Spleen (tissue), 11 donors: ENCODE results near the gene PLEKHF1. TPM values are rescaled to one million over a fixed set of nuclear protein-coding genes. Genes with fewer than 3 reads are reported as not detected.
A peak's percentile ranks its signal among the peaks of the same experiment; 100 is the strongest.

Source experiments
- DNase-seq: peaks from one replicate; pipeline ENCODE4 v3.0.0-alpha.2; 2020
- H3K27ac ChIP-seq, 8 donors: fragments of 200-600 bp; sonication (generic) in 7 of 8; 1 replicate in 4 of 8; 2 replicates in 4 of 8; pipeline versions ENCODE4 v1.5.0 to v1.8.0; 2016 to 2021; ENCODE audit warnings: inconsistent platforms in 4 of 8, mild to moderate bottlenecking in 4 of 8, moderate library complexity in 1 of 8
- H3K27me3 ChIP-seq, 7 donors: fragments of 200-600 bp; sonication (generic) in 6 of 7; replicated peaks in 1 of 7; 1 replicate in 4 of 7; 2 replicates in 3 of 7; pipeline versions ENCODE4 v1.5.0 to v1.8.0; 2016 to 2021; ENCODE audit warnings: inconsistent platforms in 3 of 7, mild to moderate bottlenecking in 1 of 7
- H3K36me3 ChIP-seq, 6 donors: fragments of 200-600 bp; sonication (generic) in 5 of 6; 1 replicate in 4 of 6; 2 replicates in 2 of 6; pipeline versions ENCODE4 v1.5.0 to v1.8.0; 2016 to 2021; ENCODE audit warnings: inconsistent platforms in 2 of 6
- H3K4me1 ChIP-seq, 6 donors: fragments of 200-600 bp; sonication (generic) in 5 of 6; 1 replicate in 3 of 6; 2 replicates in 3 of 6; pipeline versions ENCODE4 v1.5.0 to v1.8.0; 2016 to 2021; ENCODE audit warnings: inconsistent platforms in 3 of 6
- H3K4me3 ChIP-seq, 8 donors: fragments of 200-600 bp; sonication (generic) in 7 of 8; 1 replicate in 4 of 8; 2 replicates in 4 of 8; pipeline versions ENCODE4 v1.5.0 to v1.8.0; 2016 to 2021; ENCODE audit warnings: inconsistent platforms in 4 of 8, mild to moderate bottlenecking in 4 of 8, moderate library complexity in 2 of 8
- H3K9me3 ChIP-seq, 8 donors: fragments of 200-600 bp; sonication (generic) in 7 of 8; 1 replicate in 4 of 8; 2 replicates in 4 of 8; pipeline versions ENCODE4 v1.5.0 to v1.8.0; 2016 to 2021; ENCODE audit warnings: inconsistent platforms in 4 of 8
- POLR2A ChIP-seq, 3 donors: fragments of 450-650 bp; IDR thresholded peaks; one replicate each; pipeline ENCODE4 v1.5.1; 2017; ENCODE audit warnings: antibody characterized with exemption in 3 of 3, mild to moderate bottlenecking in 1 of 3
- POLR2AphosphoS5 ChIP-seq, 3 donors: sonication (generic); formaldehyde crosslinking; IDR thresholded peaks; one replicate each; pipeline ENCODE4 v1.5.1; 2017; ENCODE audit warnings: antibody characterized with exemption in 3 of 3
- WGBS, 5 donors: extraction: QIAGEN DNeasy Blood & Tissue Kit in 3 of 5; methylation state at CpG; one replicate each; pipeline versions ENCODE4 v1.1.5 to v1.1.7; 2013 to 2018; 5-methylcytosine and 5-hydroxymethylcytosine counted together
- intact Hi-C: fragments of 100-400 bp; cut with DNase I; formaldehyde crosslinking; loops from one replicate; pipeline ENCODE4 v1.15.0; 2023; ENCODE audit warnings: low total_unique reads
- polyA plus RNA-seq, 3 donors: library from polyadenylated mRNA; stranded (reverse); fragments of 200-250 nt; gene quantifications; one replicate each; pipeline ENCODE4 v1.2.1, GENCODE V29; 2013
- total RNA-seq, 7 donors: library from RNA; depleted of rRNA in 3 of 7; stranded (reverse); fragments of >200 nt in 3 of 7; fragmentation: NEBNext Ultra II Directional in 4 of 7; extraction: Animal tissue kit (Norgen Biotek cat#: 25700) in 4 of 7; gene quantifications; one replicate each; pipeline versions ENCODE4 v1.1.0 to v1.2.1, GENCODE V29; 2016 to 2021
- TF ChIP-seq, protein P1 (sequence below), 11 experiments: fragments of 200-600 bp in 7 of 11; fragments of 450-650 bp in 4 of 11; sonication (generic) in 4 of 11; IDR thresholded peaks in 8 of 11; conservative IDR thresholded peaks in 3 of 11; 1 replicate in 7 of 11; 2 replicates in 4 of 11; pipeline versions ENCODE4 v1.4.0 to v1.8.0; 2016 to 2021; ENCODE audit warnings: antibody characterized with exemption in 11 of 11, inconsistent platforms in 4 of 11, mild to moderate bottlenecking in 1 of 11
- donor health status: healthy with polysubstance abuse.
- donor health status: DM: no; HTN: no; CAD: no; lungs with moderate emphysema.
- donor health status: DM: no; HTN: no; CAD: no.
- donor health status: Bipolar disorder and iron deficiency.
- donor health status: healthy.
- donor health status: DM: no; HTN: no; CAD: no.
- donor health status: DM: yes; HTN: yes; CAD: no.

The PLEKHF1 gene
- total and polyA plus RNA-seq, 10 donors = 9.7 to 28.0 (median 18.2) TPM

DNA sequence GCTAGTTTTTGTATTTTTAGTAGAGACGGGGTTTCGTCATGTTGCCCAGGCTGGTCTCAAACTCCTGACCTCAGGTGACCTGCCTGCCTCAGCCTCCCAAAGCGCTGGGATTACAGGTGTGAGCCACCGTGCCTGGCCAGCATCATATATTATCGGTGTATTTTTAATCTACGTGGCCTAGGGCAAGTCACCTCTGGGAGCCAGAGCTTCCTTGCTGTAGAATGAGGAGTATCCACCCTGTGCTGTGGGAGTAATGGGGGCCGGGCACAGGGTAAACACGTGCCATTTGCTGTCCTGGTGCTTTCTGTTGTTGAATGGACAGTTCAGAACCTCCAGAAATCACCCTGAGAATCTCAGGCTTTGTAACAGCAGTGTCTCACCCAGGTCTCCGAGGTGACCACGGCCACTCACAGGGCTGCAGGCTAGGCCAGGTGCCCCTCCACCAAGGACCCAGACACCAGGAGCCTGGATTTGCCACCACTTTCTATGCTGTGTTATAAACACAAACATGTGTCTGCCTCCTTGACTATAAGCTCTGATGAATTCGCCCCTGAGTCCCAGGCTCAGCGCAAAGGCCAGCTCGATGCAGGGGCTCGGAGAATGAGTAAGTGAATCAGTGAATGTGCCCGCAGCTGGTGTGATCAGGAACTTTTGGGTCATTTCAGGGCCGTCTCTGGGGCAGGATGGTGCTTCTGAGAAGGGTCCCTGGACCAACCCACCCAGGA is 36.4 kb upstream of the PLEKHF1 start:
- peaks cover 0 to 34% (median 15%) of the 10 kb centered on the region in 6 donors for H3K4me1 ChIP-seq
- H3K9me3 ChIP-seq = peaks cover 0 to 1% (median 0%) of the 10 kb centered on the region in 8 donors
- no peak overlapping the region for H3K27ac ChIP-seq
- no peak overlapping the region for H3K4me3 ChIP-seq
- intact Hi-C loops = no loop called here
- TF ChIP-seq, protein P1, sequence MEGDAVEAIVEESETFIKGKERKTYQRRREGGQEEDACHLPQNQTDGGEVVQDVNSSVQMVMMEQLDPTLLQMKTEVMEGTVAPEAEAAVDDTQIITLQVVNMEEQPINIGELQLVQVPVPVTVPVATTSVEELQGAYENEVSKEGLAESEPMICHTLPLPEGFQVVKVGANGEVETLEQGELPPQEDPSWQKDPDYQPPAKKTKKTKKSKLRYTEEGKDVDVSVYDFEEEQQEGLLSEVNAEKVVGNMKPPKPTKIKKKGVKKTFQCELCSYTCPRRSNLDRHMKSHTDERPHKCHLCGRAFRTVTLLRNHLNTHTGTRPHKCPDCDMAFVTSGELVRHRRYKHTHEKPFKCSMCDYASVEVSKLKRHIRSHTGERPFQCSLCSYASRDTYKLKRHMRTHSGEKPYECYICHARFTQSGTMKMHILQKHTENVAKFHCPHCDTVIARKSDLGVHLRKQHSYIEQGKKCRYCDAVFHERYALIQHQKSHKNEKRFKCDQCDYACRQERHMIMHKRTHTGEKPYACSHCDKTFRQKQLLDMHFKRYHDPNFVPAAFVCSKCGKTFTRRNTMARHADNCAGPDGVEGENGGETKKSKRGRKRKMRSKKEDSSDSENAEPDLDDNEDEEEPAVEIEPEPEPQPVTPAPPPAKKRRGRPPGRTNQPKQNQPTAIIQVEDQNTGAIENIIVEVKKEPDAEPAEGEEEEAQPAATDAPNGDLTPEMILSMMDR (IDR thresholded peaks at IDR 0.05 in 8 of 11, conservative IDR thresholded peaks at IDR 0.05 in 3 of 11) = no peak
- WGBS, 5 donors = 90 to 95% (median 94%) methylated on average over 14 to 16 of the region's 16 CpGs
- no peaks in the 10 kb centered on the region for H3K27me3 ChIP-seq
- H3K36me3 ChIP-seq = no peaks in the 10 kb centered on the region
- peak; percentile 41 for DNase-seq

DNA sequence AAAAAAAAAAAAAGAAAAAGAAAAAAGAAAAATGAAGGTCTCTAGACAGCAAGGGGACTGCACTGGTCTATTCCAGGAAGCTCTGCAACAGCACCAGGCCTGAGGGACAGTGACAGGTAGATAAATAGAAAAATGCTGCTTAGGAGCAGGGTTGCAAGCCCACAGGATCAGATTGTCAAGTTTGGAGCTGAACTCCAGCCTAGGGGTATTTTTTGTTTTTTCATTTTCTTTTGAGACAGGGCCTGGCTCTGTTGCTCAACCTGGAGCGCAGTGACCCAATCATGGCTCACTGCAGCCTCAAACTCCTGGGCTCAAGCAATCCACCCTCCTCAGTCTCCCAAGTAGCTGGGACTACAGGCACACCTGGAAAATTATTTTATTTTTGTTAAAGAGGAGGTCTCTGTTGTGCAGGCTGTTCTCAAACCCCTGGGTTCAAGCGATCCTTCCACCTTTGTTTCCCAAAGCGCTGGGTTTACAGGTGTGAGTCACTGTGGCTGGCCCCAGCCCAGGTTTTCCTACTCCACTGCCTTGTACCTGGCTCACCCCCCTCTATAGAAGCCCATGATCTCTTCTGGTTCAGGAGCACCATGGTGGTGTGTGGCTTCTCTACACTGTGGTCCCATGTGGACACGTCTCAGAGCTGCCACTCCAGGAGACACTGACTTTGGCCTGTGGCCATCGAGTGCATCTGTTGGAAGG is 35.3 kb upstream of the PLEKHF1 start:
- no peaks in the 10 kb centered on the region for H3K27me3 ChIP-seq
- WGBS, 5 donors = 91 to 95% (median 94%) methylated on average over 5 of the region's 5 CpGs
- TF ChIP-seq POLR2A (IDR thresholded peaks at IDR 0.05) = no peak
- TF ChIP-seq, protein P1 (IDR thresholded peaks at IDR 0.05 in 8 of 11, conservative IDR thresholded peaks at IDR 0.05 in 3 of 11) = no peak
- TF ChIP-seq POLR2AphosphoS5 (IDR thresholded peaks at IDR 0.05) = no peak
- H3K9me3 ChIP-seq = peaks cover 0 to 5% (median 0%) of the 10 kb centered on the region in 8 donors
- intact Hi-C loops = no loop called here
- no peak overlapping the region for H3K4me3 ChIP-seq
- peaks cover 0 to 23% (median 4%) of the 10 kb centered on the region in 6 donors for H3K4me1 ChIP-seq
- H3K36me3 ChIP-seq = no peaks in the 10 kb centered on the region
- no peak overlapping the region for H3K27ac ChIP-seq
- DNase-seq = peak; percentile 42

DNA sequence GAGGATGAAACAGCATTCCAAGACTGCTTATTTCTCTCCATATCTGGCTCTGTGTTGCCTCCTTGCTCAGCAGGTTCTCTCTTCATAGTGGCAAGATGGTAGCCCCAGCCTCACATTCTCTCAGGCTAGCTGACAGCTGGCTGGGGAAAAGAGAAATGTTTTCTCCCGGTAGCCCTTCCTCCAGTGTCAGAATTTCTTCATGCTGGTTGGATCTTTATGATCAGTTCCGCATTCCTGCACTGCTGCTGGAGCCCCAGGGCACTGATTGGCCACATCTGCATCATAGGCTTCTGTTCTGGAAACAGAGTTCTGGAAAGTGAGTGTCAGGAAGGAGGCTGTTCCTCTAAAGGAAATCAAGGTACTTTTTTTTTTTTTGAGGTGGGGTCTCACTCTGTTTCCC is 34.6 kb upstream of the PLEKHF1 start:
- Histone ChIP-seq H3K4me1 (peaks cover 0 to 18% (median 0%) of the 10 kb centered on the region in 6 donors), H3K4me3 (no peak overlapping the region), H3K36me3 (no peaks in the 10 kb centered on the region), H3K9me3 (peaks cover 0 to 5% (median 0%) of the 10 kb centered on the region in 8 donors), H3K27ac (no peak overlapping the region), H3K27me3 (no peaks in the 10 kb centered on the region)
- 74 to 87% (median 82%) methylated on average over 2 of the region's 2 CpGs for WGBS, 5 donors
- DNase-seq = no peak
- intact Hi-C loops = no loop called here
- TF ChIP-seq, protein P1 (IDR thresholded peaks at IDR 0.05 in 8 of 11, conservative IDR thresholded peaks at IDR 0.05 in 3 of 11) = no peak
- TF ChIP-seq POLR2A (IDR thresholded peaks at IDR 0.05) (no peak), POLR2AphosphoS5 (IDR thresholded peaks at IDR 0.05) (no peak)

DNA sequence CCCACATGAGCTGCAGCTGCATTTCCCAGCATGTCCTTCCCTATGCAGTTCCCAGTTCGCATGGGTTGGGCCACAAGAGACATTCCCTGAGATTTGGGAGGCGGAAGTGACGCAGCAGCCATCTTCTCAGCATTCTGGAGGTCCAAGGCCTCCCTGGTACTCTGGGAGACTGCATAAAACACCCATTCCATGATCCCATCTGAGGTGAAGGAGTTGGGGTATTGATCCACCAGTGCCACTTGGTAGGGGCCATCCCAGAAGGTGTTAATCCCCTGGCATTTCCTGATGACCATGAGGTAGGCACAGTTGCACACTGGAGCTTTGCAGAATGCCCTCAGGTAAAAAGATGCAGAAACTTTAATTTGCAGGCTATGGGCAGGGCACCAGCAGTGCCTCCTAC is 33.8 kb upstream of the PLEKHF1 start:
- TF ChIP-seq POLR2A (IDR thresholded peaks at IDR 0.05) = no peak
- TF ChIP-seq POLR2AphosphoS5 (IDR thresholded peaks at IDR 0.05) = no peak
- TF ChIP-seq, protein P1 (IDR thresholded peaks at IDR 0.05 in 8 of 11, conservative IDR thresholded peaks at IDR 0.05 in 3 of 11) = no peak
- no peak overlapping the region for H3K4me3 ChIP-seq
- H3K27ac ChIP-seq = no peak overlapping the region
- peaks cover 0 to 18% (median 0%) of the 10 kb centered on the region in 6 donors for H3K4me1 ChIP-seq
- H3K9me3 ChIP-seq = peaks cover 0 to 5% (median 0%) of the 10 kb centered on the region in 8 donors
- no peaks in the 10 kb centered on the region for H3K27me3 ChIP-seq
- WGBS, 5 donors = 85 to 96% (median 93%) methylated on average over 2 to 3 of the region's 3 CpGs
- DNase-seq = peak; percentile 37
- no peaks in the 10 kb centered on the region for H3K36me3 ChIP-seq
- intact Hi-C loops = no loop called here
